ENCODE data around the gene CLDND2. TPM values are rescaled to one million over a fixed set of nuclear protein-coding genes. Genes with fewer than 3 reads are reported as not detected.

CLDND2 gene
- total RNA-seq, 3 donors from 2014 or later: 1.3 to 2.1 (median 1.3) TPM

DNA sequence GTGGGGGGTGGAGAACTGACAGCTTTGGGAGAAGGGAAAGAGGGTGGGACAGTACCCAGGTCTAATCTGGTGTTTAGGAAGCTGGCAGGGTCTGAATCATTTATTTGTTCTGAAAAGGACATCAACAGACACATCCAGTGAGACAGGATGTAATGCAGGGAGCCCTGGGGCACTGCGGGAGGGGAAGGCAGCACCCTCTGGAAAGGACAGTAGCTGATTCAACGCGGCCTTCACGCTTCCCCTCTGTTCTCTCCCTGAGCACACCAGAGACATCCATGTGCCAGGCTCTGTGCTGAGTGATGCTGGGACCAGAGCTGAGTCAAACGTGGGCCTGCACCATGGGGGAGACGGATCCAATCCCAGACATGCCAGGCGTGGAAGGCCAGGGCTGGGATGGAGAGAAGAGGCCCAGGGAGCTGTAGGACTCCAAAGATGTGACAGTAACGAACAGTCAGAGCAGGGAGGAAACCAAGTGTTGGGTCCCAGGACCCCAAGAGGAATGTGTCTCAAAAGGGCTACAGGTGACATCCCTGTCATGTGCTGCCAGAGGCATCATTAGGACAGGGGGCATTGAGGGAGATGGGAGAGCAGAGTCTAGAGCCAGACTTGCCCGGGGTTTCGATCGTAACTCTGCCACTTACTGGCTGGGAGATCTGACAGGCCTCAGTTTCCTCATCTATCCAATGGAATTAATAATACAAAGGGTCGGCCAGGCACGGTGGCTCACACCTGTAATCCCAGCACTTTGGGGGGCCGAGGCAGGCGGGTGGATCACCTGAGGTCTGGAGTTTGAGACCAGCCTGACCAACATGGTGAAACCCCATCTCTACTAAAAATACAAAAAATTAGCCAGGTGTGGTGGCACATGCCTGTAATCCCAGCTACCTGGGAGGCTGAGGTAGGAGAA is 4.3 kb downstream of the CLDND2 start:
- DNase-seq: no peak
- TF ChIP-seq, protein P1, sequence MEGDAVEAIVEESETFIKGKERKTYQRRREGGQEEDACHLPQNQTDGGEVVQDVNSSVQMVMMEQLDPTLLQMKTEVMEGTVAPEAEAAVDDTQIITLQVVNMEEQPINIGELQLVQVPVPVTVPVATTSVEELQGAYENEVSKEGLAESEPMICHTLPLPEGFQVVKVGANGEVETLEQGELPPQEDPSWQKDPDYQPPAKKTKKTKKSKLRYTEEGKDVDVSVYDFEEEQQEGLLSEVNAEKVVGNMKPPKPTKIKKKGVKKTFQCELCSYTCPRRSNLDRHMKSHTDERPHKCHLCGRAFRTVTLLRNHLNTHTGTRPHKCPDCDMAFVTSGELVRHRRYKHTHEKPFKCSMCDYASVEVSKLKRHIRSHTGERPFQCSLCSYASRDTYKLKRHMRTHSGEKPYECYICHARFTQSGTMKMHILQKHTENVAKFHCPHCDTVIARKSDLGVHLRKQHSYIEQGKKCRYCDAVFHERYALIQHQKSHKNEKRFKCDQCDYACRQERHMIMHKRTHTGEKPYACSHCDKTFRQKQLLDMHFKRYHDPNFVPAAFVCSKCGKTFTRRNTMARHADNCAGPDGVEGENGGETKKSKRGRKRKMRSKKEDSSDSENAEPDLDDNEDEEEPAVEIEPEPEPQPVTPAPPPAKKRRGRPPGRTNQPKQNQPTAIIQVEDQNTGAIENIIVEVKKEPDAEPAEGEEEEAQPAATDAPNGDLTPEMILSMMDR (IDR thresholded peaks at IDR 0.05): no peak
- no peaks in the 10 kb centered on the region for H3K36me3 ChIP-seq (ENCODE audit: low read depth)
- H3K4me1 ChIP-seq (ENCODE audit: low read depth): peaks cover 30% of the 10 kb centered on the region
- H3K4me3 ChIP-seq: no peak overlapping the region
- intact Hi-C loops (cut with DNase I, micrococcal nuclease): no loop called here
- no peak for ATAC-seq
- H3K9me3 ChIP-seq: no peaks in the 10 kb centered on the region

DNA sequence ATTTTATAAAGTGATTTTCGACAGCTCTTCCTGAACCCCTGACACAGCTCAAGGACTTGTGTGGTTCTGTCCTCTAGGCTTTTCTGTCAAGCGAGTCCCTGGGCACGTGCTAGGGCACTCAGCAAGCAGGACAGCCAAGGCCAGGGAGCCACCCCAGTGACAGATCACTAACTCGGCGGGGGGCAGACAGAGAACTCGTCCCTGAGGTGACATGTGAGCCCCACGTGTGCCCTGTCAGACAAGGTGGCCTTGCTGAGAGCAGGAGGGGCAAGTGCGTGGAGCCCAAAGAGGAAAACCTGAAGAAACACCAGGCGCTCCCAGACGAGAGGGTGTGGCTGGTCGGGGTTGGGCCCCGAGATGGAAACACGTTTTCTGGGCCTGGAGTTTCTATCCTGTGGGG is 7.6 kb downstream of the CLDND2 start:
- intact Hi-C loops (cut with DNase I, micrococcal nuclease): no loop called here
- ATAC-seq: no peak
- Histone ChIP-seq H3K9me3 (no peaks in the 10 kb centered on the region), H3K4me1 (ENCODE audit: low read depth) (peaks cover 24% of the 10 kb centered on the region), H3K4me3 (no peak overlapping the region), H3K36me3 (ENCODE audit: low read depth) (no peaks in the 10 kb centered on the region)
- no peak for DNase-seq
- TF ChIP-seq, protein P1 (IDR thresholded peaks at IDR 0.05): no peak

DNA sequence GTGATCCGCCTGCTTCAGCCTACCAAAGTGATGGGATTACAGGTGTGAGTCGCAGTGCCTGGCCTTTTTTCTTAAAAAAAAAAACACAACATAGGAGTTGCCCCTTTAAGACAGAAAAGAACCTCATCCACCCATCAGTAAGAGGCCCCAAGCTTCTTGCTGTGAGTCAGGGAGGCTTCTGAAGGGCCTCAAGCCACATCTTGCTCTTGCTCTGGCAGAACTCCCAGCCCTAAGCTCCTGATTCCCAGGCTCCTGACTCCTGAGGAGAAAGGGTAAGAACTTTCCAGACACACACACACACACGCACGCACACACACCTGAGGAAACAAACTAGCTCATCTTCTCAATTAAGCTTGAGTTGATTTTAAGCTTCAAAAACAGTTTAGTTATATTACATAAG is 9.5 kb downstream of the CLDND2 start:
- no peaks in the 10 kb centered on the region for H3K9me3 ChIP-seq
- H3K36me3 ChIP-seq (ENCODE audit: low read depth): no peaks in the 10 kb centered on the region
- ATAC-seq (no peak), DNase-seq (no peak)
- peaks cover 16% of the 10 kb centered on the region for H3K4me1 ChIP-seq (ENCODE audit: low read depth)
- intact Hi-C loops (cut with DNase I, micrococcal nuclease): no loop called here
- H3K4me3 ChIP-seq: no peak overlapping the region
- TF ChIP-seq, protein P1 (IDR thresholded peaks at IDR 0.05): no peak

DNA sequence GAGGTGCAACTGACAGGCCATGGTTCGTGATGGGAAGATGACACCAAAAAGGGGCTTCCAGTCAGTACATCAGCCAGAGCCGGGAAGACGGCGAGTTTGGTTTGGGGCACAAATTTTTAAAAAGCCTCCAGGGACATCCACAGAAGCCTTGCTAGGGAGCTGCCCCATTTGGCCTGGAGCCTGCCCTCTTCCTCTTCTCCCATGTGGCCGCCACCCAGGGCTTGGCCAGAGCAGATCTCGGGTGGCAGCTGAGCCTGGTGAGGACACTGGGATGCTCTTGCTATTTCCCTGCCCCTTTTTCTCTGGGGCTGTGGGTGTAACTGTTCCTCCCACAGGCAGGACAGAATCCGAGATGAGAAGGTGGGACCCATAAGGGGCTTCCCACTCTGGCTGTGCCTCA is 10.9 kb downstream of the CLDND2 start:
- Histone ChIP-seq H3K9me3 (no peaks in the 10 kb centered on the region), H3K4me3 (no peak overlapping the region), H3K36me3 (ENCODE audit: low read depth) (no peaks in the 10 kb centered on the region), H3K4me1 (ENCODE audit: low read depth) (peaks cover 6% of the 10 kb centered on the region)
- ATAC-seq (no peak), DNase-seq (no peak)
- intact Hi-C loops (cut with DNase I, micrococcal nuclease): no loop called here
- TF ChIP-seq, protein P1 (IDR thresholded peaks at IDR 0.05): no peak

DNA sequence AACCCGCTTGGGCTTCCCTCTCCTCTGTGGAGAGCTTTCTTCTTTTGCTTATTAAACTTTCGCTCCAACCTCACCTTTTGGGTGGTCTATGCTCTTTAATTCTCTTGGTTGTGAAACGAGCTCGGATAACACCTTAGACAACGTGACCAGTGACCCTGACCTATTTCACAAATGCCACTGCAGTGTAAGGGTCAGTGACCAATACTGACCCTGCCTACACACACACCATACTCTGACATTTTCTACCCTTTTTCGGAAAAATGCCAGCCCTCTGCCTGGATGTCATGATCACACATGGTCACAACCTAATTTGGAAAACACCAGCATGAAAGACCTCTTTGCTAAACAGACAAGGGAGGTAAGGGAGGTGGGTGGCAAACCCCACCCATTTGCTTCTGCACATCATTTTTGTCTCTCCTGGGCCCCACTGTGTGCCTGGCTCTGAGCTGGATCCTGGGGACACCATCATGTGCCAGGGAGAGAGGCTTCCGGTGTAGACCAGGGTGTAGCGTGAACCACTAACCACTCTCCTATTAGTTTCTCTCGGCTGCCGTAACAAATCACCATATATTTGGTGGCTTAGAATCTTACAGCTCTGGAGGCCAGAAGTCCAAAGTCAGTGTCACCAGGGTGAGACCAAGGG is 12.5 kb downstream of the CLDND2 start:
- intact Hi-C loops (cut with DNase I, micrococcal nuclease): no loop called here
- DNase-seq: no peak
- Histone ChIP-seq H3K9me3 (no peaks in the 10 kb centered on the region), H3K36me3 (ENCODE audit: low read depth) (no peaks in the 10 kb centered on the region), H3K4me3 (no peak overlapping the region), H3K4me1 (ENCODE audit: low read depth) (no peaks in the 10 kb centered on the region)
- TF ChIP-seq, protein P1 (IDR thresholded peaks at IDR 0.05): no peak
- ATAC-seq: no peak

Data from mucosa of descending colon (tissue), 3 donors.